GOT3 (cell line): ENCODE measurements around the gene APOBR.
"Not testable (repeated sequence)": the region's sequence is repeated elsewhere in the genome, so short reads cannot be mapped to it uniquely, and the experiment has no call there.

Experiments used
- DNase-seq: peaks from one replicate; lab custom pipeline; 2025; ENCODE audit warnings: mixed read lengths; lab: John Stamatoyannopoulos, UW

APOBR gene

GRCh38 chr16:28526201-28527099 lies 32.0 kb downstream of the APOBR start:
- DNase-seq = no peak

GRCh38 chr16:28527100-28527785 lies 32.8 kb downstream of the APOBR start:
- DNase-seq = not testable (repeated sequence)

GRCh38 chr16:28527985-28528384 lies 33.5 kb downstream of the APOBR start:
- DNase-seq = no peak

- no peak for DNase-seq
These were observed 34.0 kb downstream of the APOBR start for GRCh38 chr16:28528463-28528867.

GRCh38 chr16:28529124-28529523 lies 34.7 kb downstream of the APOBR start:
- DNase-seq = no peak

- no peak for DNase-seq
These were observed 37.6 kb downstream of the APOBR start for GRCh38 chr16:28531777-28532744.

- DNase-seq = no peak
These were observed 38.7 kb downstream of the APOBR start for GRCh38 chr16:28532940-28533647.

- DNase-seq = no peak
These were observed 40.3 kb downstream of the APOBR start for GRCh38 chr16:28534542-28535373.

- DNase-seq = no peak
These were observed 42.6 kb downstream of the APOBR start for GRCh38 chr16:28537076-28537475.

- DNase-seq = no peak
These were observed 43.7 kb downstream of the APOBR start for GRCh38 chr16:28537964-28538732.

GRCh38 chr16:28538733-28539596 lies 44.5 kb downstream of the APOBR start, which contains the start of gene NUPR1:
TSS of gene NUPR1 (minus strand) at chr16:28538974. CDS start at chr16:28538907, 67 bp downstream.
- peak; percentile 72 for DNase-seq

- no peak for DNase-seq
These were observed 45.9 kb downstream of the APOBR start for GRCh38 chr16:28540346-28540745.

GRCh38 chr16:28542646-28543045 lies 48.2 kb downstream of the APOBR start:
- DNase-seq = no peak

- no peak for DNase-seq
These were observed 48.6 kb downstream of the APOBR start for GRCh38 chr16:28543072-28543471.

- DNase-seq = no peak
These were observed 50.6 kb downstream of the APOBR start for GRCh38 chr16:28544998-28545397.

- DNase-seq = not testable (repeated sequence)
These were observed 51.5 kb downstream of the APOBR start for GRCh38 chr16:28545964-28546363.

- DNase-seq = no peak
These were observed 52.2 kb downstream of the APOBR start for GRCh38 chr16:28546626-28547025.

GRCh38 chr16:28548306-28548802 lies 53.9 kb downstream of the APOBR start:
- DNase-seq = no peak
